Amniotic epithelial cell (primary cell): Measurements from ENCODE around the gene FAM8A1.
A peak's percentile ranks its signal among the peaks of the same experiment; 100 is the strongest.

Experiments
- DNase-seq: peaks from one replicate; pipeline ENCODE4 v3.0.0-alpha.2; 2010; ENCODE audit warnings: low read depth

The FAM8A1 gene

GRCh38 chr6:17601386-17601703 lies 1.2 kb downstream of the FAM8A1 start:
- DNase-seq, result no peak

- DNase-seq, result no peak
These were observed 2.8 kb downstream of the FAM8A1 start for GRCh38 chr6:17602888-17603287.

GRCh38 chr6:17606606-17607005 lies 6.5 kb downstream of the FAM8A1 start:
- no peak for DNase-seq

- no peak for DNase-seq
These were observed 10.7 kb downstream of the FAM8A1 start for GRCh38 chr6:17610835-17611234.

GRCh38 chr6:17612048-17612447 lies 11.9 kb downstream of the FAM8A1 start:
- no peak for DNase-seq

GRCh38 chr6:17615794-17616193 lies 15.7 kb downstream of the FAM8A1 start:
- no peak for DNase-seq

GRCh38 chr6:17621003-17621402 lies 20.9 kb downstream of the FAM8A1 start:
- no peak for DNase-seq

- no peak for DNase-seq
These were observed 22.0 kb downstream of the FAM8A1 start for GRCh38 chr6:17622144-17622543.

GRCh38 chr6:17624396-17624795 lies 24.3 kb downstream of the FAM8A1 start:
- DNase-seq, result no peak

- no peak for DNase-seq
These were observed 28.8 kb downstream of the FAM8A1 start for GRCh38 chr6:17628873-17629272.

- DNase-seq, result no peak
These were observed 29.9 kb downstream of the FAM8A1 start for GRCh38 chr6:17629824-17630510.

GRCh38 chr6:17630511-17631073 lies 30.5 kb downstream of the FAM8A1 start:
- peak; percentile 29 for DNase-seq

- DNase-seq, result no peak
These were observed 32.8 kb downstream of the FAM8A1 start for GRCh38 chr6:17632934-17633333.

GRCh38 chr6:17633465-17634188 lies 33.5 kb downstream of the FAM8A1 start:
- DNase-seq, result no peak

GRCh38 chr6:17635568-17635967 lies 35.5 kb downstream of the FAM8A1 start:
- no peak for DNase-seq

- no peak for DNase-seq
These were observed 38.2 kb downstream of the FAM8A1 start for GRCh38 chr6:17638212-17638715.

- DNase-seq, result peak; percentile 89
These were observed 40.4 kb downstream of the FAM8A1 start for GRCh38 chr6:17640477-17640917.

GRCh38 chr6:17648745-17649144 lies 48.6 kb downstream of the FAM8A1 start:
- DNase-seq, result no peak

- no peak for DNase-seq
These were observed 50.7 kb downstream of the FAM8A1 start for GRCh38 chr6:17650656-17651309.

- DNase-seq, result no peak
These were observed 53.2 kb downstream of the FAM8A1 start for GRCh38 chr6:17653198-17653882.

- DNase-seq, result peak; percentile 44
These were observed 56.0 kb downstream of the FAM8A1 start for GRCh38 chr6:17656092-17656491.

GRCh38 chr6:17656644-17657043 lies 56.5 kb downstream of the FAM8A1 start:
- peak; percentile 46 for DNase-seq
